HG02759 (cell line): ENCODE measurements around the gene PPP6R1.

Experiments
- ATAC-seq: cut with Tn5 transposase; IDR thresholded peaks from one replicate; pipeline ENCODE4 v1.9.1; 2021; ENCODE audit warnings: mild to moderate bottlenecking, moderate library complexity; ENCODE audit not compliant: unreplicated experiment

Gene PPP6R1

GRCh38 chr19:55258828-55259539 lies at the start of gene PPP6R1:
Gene PPP6R1, minus strand, starts transcription at chr19:55259017. Its CDS starts 11,914 bp downstream, at chr19:55247103.
- peak; percentile 78 for ATAC-seq

- ATAC-seq, result no peak
Measured at GRCh38 chr19:55308281-55308680, 49.5 kb upstream of the PPP6R1 start.

GRCh38 chr19:55306712-55307111 lies 47.9 kb upstream of the PPP6R1 start:
- ATAC-seq, result no peak

GRCh38 chr19:55305983-55306562 lies 47.3 kb upstream of the PPP6R1 start:
- no peak for ATAC-seq

- ATAC-seq, result no peak
Measured at GRCh38 chr19:55305491-55305890, 46.7 kb upstream of the PPP6R1 start.

- ATAC-seq, result no peak
Measured at GRCh38 chr19:55304980-55305379, 46.2 kb upstream of the PPP6R1 start.

GRCh38 chr19:55304279-55304978 lies 45.6 kb upstream of the PPP6R1 start:
- no peak for ATAC-seq

GRCh38 chr19:55303477-55303876 lies 44.7 kb upstream of the PPP6R1 start:
- ATAC-seq, result no peak

GRCh38 chr19:55302318-55302703 lies 43.5 kb upstream of the PPP6R1 start:
- ATAC-seq, result no peak

GRCh38 chr19:55301459-55302317 lies 42.9 kb upstream of the PPP6R1 start:
- ATAC-seq, result peak; percentile 74

GRCh38 chr19:55300886-55301458 lies 42.2 kb upstream of the PPP6R1 start:
- ATAC-seq, result no peak

- ATAC-seq, result no peak
Measured at GRCh38 chr19:55299991-55300390, 41.2 kb upstream of the PPP6R1 start.

GRCh38 chr19:55297267-55297666 lies 38.5 kb upstream of the PPP6R1 start:
- ATAC-seq, result no peak

- no peak for ATAC-seq
Measured at GRCh38 chr19:55289117-55289796, 30.4 kb upstream of the PPP6R1 start.

- no peak for ATAC-seq
Measured at GRCh38 chr19:55287361-55288079, 28.7 kb upstream of the PPP6R1 start.

- no peak for ATAC-seq
Measured at GRCh38 chr19:55285229-55285890, 26.5 kb upstream of the PPP6R1 start.

GRCh38 chr19:55284405-55285058 lies 25.7 kb upstream of the PPP6R1 start:
- ATAC-seq, result no peak

- no peak for ATAC-seq
Measured at GRCh38 chr19:55283548-55284377, 24.9 kb upstream of the PPP6R1 start, which contains the start of gene BRSK1. Gene BRSK1, plus strand, starts transcription at chr19:55283997. Its CDS starts 446 bp downstream, at chr19:55284443.
